ENCODE measurements around the gene LRBA.
"Not testable (repeated sequence)": the region's sequence is repeated elsewhere in the genome, so short reads cannot be mapped to it uniquely, and the experiment has no call there.

The LRBA gene

GRCh38 chr4:151043803-151044515, 28.9 kb upstream of the LRBA start:
- Histone ChIP-seq H3K9me3 (no peaks in the 10 kb centered on the region), H3K4me3 (no peak overlapping the region), H4K20me1 (no peaks in the 10 kb centered on the region), H3K4me1 (no peaks in the 10 kb centered on the region), H3K4me2 (no peak overlapping the region), H3K27ac (no peak overlapping the region), H3K9ac (no peak overlapping the region), H3K36me3 (no peaks in the 10 kb centered on the region), H3K27me3 (no peaks in the 10 kb centered on the region)
- no peak for TF ChIP-seq Cebpa-rat (IDR thresholded peaks at IDR 0.05)

DNA sequence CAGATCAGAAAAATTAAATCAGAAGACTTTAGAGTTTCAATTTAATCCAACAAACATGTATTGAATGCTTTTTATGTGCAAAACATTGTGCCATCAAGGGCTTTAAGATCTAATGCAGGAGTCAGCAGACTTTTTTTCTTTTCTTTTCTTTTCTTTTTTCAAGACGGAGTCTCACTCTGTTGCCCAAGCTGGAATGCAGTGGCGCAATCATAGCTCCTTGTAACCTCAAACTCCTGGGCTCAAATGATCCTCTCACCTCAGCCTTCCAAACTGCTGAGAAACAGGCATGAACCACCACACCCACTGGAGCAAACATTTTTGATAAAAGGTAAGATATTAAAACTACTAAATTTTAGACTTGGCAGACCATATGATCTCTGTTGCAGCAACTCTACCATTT, 24.6 kb upstream of the LRBA start:
- no peaks in the 10 kb centered on the region for H3K4me1 ChIP-seq
- no peaks in the 10 kb centered on the region for H4K20me1 ChIP-seq
- no peaks in the 10 kb centered on the region for H3K36me3 ChIP-seq
- H3K4me2 ChIP-seq, result no peak overlapping the region
- no peaks in the 10 kb centered on the region for H3K9me3 ChIP-seq
- H3K9ac ChIP-seq, result no peak overlapping the region
- H3K27me3 ChIP-seq, result no peaks in the 10 kb centered on the region
- TF ChIP-seq Cebpa-rat (IDR thresholded peaks at IDR 0.05), result no peak
- no peak overlapping the region for H3K27ac ChIP-seq
- H3K4me3 ChIP-seq, result no peak overlapping the region

GRCh38 chr4:151038452-151039157, 23.5 kb upstream of the LRBA start:
- H4K20me1 ChIP-seq, result no peaks in the 10 kb centered on the region
- no peak overlapping the region for H3K4me3 ChIP-seq
- TF ChIP-seq Cebpa-rat (IDR thresholded peaks at IDR 0.05), result no peak
- no peaks in the 10 kb centered on the region for H3K27me3 ChIP-seq
- H3K9me3 ChIP-seq, result no peaks in the 10 kb centered on the region
- H3K36me3 ChIP-seq, result no peaks in the 10 kb centered on the region
- H3K4me1 ChIP-seq, result no peaks in the 10 kb centered on the region
- no peak overlapping the region for H3K9ac ChIP-seq
- H3K4me2 ChIP-seq, result no peak overlapping the region
- no peak overlapping the region for H3K27ac ChIP-seq

- Histone ChIP-seq H3K4me1 (no peaks in the 10 kb centered on the region), H3K27me3 (no peaks in the 10 kb centered on the region), H3K9ac (no peak overlapping the region), H3K4me3 (no peak overlapping the region), H4K20me1 (no peaks in the 10 kb centered on the region), H3K9me3 (no peaks in the 10 kb centered on the region), H3K27ac (no peak overlapping the region), H3K36me3 (no peaks in the 10 kb centered on the region), H3K4me2 (no peak overlapping the region)
- TF ChIP-seq Cebpa-rat (IDR thresholded peaks at IDR 0.05), result no peak
Observed at GRCh38 chr4:151035911-151036310, 20.8 kb upstream of the LRBA start.

- H3K27ac ChIP-seq, result no peak overlapping the region
- H3K36me3 ChIP-seq, result no peaks in the 10 kb centered on the region
- H3K9me3 ChIP-seq, result no peaks in the 10 kb centered on the region
- no peaks in the 10 kb centered on the region for H3K4me1 ChIP-seq
- no peaks in the 10 kb centered on the region for H3K27me3 ChIP-seq
- TF ChIP-seq Cebpa-rat (IDR thresholded peaks at IDR 0.05), result no peak
- no peak overlapping the region for H3K4me2 ChIP-seq
- H3K4me3 ChIP-seq, result no peak overlapping the region
- no peak overlapping the region for H3K9ac ChIP-seq
- no peaks in the 10 kb centered on the region for H4K20me1 ChIP-seq
Observed at GRCh38 chr4:151035328-151035727, 20.2 kb upstream of the LRBA start.

GRCh38 chr4:151034829-151035228, 19.7 kb upstream of the LRBA start:
- Histone ChIP-seq H3K9ac (no peak overlapping the region), H3K36me3 (no peaks in the 10 kb centered on the region), H3K4me1 (no peaks in the 10 kb centered on the region), H3K27me3 (no peaks in the 10 kb centered on the region), H4K20me1 (no peaks in the 10 kb centered on the region), H3K4me3 (no peak overlapping the region), H3K27ac (no peak overlapping the region), H3K9me3 (no peaks in the 10 kb centered on the region), H3K4me2 (no peak overlapping the region)
- TF ChIP-seq Cebpa-rat (IDR thresholded peaks at IDR 0.05), result no peak

DNA sequence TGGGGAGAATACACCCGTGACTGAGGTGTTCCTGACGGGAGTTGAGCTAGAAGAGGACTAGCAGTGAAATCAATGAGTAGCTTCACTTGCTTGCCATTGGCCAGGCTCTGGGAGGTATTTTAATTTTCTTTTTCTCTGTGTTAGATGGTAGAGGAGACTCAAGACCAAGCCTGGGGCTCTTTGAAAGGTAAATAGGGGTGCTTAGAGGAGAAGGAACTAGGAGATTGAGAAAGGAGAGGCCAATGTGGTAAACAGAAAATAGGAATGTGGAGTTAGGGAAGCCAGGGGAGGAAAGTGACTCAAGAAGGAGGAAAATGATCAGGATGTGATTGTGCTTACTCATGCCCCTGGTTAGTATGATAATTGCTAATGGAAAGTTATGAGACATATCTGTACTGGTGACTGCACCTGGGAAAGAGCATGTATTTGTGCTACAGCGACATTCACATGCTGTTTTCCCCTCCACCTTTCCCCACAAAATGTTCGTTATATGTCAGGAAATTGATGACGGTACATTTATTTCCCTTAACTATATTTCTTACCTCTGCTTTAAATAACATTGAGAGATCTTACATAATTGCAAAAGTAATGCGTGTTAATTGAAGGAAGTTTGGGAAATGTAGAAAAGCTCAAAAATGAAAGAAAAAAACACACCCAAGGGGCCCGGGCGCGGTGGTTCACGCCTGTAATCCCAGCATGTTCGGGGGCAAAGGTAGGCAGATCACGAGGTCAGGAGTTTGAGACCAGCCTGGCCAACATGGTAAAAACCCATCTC, 16.9 kb upstream of the LRBA start:
- H3K4me2 ChIP-seq, result no peak overlapping the region
- H3K27ac ChIP-seq, result no peak overlapping the region
- H3K9me3 ChIP-seq, result no peaks in the 10 kb centered on the region
- no peak overlapping the region for H3K9ac ChIP-seq
- no peak overlapping the region for H3K4me3 ChIP-seq
- no peaks in the 10 kb centered on the region for H3K36me3 ChIP-seq
- H4K20me1 ChIP-seq, result no peaks in the 10 kb centered on the region
- no peaks in the 10 kb centered on the region for H3K4me1 ChIP-seq
- no peaks in the 10 kb centered on the region for H3K27me3 ChIP-seq
- no peak for TF ChIP-seq Cebpa-rat (IDR thresholded peaks at IDR 0.05)

GRCh38 chr4:151029537-151029936, 14.5 kb upstream of the LRBA start:
- H3K9me3 ChIP-seq, result no peaks in the 10 kb centered on the region
- no peak overlapping the region for H3K4me2 ChIP-seq
- H3K9ac ChIP-seq, result no peak overlapping the region
- TF ChIP-seq Cebpa-rat (IDR thresholded peaks at IDR 0.05), result no peak
- no peak overlapping the region for H3K4me3 ChIP-seq
- H4K20me1 ChIP-seq, result no peaks in the 10 kb centered on the region
- no peaks in the 10 kb centered on the region for H3K36me3 ChIP-seq
- no peaks in the 10 kb centered on the region for H3K27me3 ChIP-seq
- no peak overlapping the region for H3K27ac ChIP-seq
- H3K4me1 ChIP-seq, result no peaks in the 10 kb centered on the region

DNA sequence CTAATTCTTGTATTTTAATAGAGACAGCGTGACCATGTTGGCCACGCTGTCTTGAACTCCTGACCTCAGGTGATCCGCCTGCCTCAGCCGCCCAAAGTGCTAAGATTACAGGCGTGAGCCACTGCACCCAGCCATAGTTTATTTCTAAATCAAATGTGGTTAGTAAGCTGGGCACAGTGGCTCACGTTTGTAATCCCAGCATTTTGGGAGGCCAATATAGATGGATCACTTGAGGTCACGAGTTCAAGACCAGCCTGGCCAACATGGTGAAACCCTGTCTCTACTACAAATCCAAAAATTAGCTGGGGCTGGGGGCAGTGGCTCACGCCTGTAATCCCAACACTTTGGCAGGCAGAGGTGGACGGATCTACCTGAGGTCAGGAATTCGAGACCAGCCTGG, 13.9 kb upstream of the LRBA start:
- H3K9me3 ChIP-seq, H3K4me1 ChIP-seq, H3K9ac ChIP-seq, H3K27ac ChIP-seq, H3K27me3 ChIP-seq, H3K4me2 ChIP-seq, H4K20me1 ChIP-seq, H3K4me3 ChIP-seq, H3K36me3 ChIP-seq: not testable (repeated sequence)

DNA sequence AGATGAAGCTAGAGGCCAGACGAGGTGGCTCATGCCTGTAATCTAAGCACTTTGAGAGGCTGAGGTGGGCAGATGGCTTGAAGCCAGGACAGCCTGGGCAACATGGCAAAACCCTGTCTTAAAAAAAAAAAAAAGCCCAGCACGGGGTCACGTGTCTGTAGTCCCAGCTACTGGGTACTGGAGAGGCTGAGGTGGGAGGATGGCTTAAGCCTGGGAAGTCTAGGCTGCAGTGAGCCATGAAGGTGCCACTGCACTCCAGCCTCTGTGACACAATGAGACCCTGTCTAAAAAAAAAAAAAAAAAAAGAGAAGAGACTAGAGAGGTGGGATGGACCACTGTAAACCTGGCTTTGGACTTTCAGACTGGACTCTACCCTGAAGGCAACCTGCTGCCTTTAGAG, 10.7 kb upstream of the LRBA start:
- Histone ChIP-seq H3K4me2 (no peak overlapping the region), H3K9me3 (no peaks in the 10 kb centered on the region), H3K27me3 (no peaks in the 10 kb centered on the region), H3K36me3 (no peaks in the 10 kb centered on the region), H3K27ac (no peak overlapping the region), H3K4me3 (no peak overlapping the region), H3K9ac (no peak overlapping the region), H4K20me1 (no peaks in the 10 kb centered on the region), H3K4me1 (no peaks in the 10 kb centered on the region)
- no peak for TF ChIP-seq Cebpa-rat (IDR thresholded peaks at IDR 0.05)
